GM12801 (cell line): Measurements from ENCODE around the gene PDZRN4.

Source experiments
- TF ChIP-seq, protein P1 (sequence below): IDR thresholded peaks from one replicate; pipeline ENCODE4 v1.5.1; 2011; ENCODE audit warnings: control low read depth; ENCODE audit not compliant: insufficient read length; ENCODE audit errors: extremely low read depth

The PDZRN4 gene

GRCh38 chr12:41188058-41188840 is at the start of gene PDZRN4:
Gene PDZRN4, plus strand, starts transcription at chr12:41188320.
- TF ChIP-seq, protein P1, sequence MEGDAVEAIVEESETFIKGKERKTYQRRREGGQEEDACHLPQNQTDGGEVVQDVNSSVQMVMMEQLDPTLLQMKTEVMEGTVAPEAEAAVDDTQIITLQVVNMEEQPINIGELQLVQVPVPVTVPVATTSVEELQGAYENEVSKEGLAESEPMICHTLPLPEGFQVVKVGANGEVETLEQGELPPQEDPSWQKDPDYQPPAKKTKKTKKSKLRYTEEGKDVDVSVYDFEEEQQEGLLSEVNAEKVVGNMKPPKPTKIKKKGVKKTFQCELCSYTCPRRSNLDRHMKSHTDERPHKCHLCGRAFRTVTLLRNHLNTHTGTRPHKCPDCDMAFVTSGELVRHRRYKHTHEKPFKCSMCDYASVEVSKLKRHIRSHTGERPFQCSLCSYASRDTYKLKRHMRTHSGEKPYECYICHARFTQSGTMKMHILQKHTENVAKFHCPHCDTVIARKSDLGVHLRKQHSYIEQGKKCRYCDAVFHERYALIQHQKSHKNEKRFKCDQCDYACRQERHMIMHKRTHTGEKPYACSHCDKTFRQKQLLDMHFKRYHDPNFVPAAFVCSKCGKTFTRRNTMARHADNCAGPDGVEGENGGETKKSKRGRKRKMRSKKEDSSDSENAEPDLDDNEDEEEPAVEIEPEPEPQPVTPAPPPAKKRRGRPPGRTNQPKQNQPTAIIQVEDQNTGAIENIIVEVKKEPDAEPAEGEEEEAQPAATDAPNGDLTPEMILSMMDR, result no peak

DNA sequence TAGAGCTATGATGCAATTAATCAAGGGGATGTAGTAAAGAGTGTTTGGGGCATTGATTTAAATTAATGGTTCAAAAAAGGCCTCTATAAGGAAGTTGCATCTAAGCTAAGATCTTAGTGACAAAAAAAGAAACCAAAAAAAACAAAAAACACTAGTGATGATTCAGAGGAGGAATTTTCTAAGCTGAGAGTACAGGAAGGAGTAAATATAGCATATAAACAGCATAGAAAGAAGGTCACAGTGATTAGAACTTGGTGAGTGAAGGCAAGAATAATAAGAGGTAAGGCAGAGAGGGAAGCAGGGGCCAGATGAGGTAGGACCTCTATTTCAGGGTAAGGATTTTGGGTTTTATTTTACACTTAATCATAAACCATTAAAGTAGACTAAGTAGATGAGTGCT is 48.0 kb upstream of the PDZRN4 start:
- TF ChIP-seq, protein P1, result no peak

- TF ChIP-seq, protein P1, result no peak
Observed at GRCh38 chr12:41141104-41141503, 47.0 kb upstream of the PDZRN4 start.

DNA sequence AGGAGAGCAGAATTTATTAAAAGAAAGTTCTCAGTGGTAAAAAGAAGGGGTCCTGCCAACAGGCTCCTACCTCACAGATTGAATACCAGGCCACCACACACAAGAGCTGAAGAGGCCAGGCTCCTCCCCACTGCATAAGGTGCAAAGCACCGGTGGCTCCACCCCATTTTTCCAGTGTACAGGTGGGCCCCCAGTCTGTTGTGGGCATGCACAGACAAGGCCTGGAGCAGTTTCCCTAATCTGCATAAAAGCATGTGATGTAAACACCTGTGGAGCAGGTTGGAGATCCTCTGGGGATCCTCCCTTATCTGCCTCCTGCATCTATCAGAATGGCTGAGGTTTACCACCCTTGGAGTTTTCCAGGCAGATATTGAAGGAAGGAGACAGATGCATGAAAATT is 45.7 kb upstream of the PDZRN4 start:
- TF ChIP-seq, protein P1, result no peak

- TF ChIP-seq, protein P1, result no peak
Observed at GRCh38 chr12:41151793-41152192, 36.3 kb upstream of the PDZRN4 start.

GRCh38 chr12:41162461-41162860 is 25.7 kb upstream of the PDZRN4 start:
- TF ChIP-seq, protein P1, result no peak

GRCh38 chr12:41167701-41168100 is 20.4 kb upstream of the PDZRN4 start:
- TF ChIP-seq, protein P1, result no peak
